ENCODE measurements around the gene HIP1R. TPM values are rescaled to one million over a fixed set of nuclear protein-coding genes. Genes with fewer than 3 reads are reported as not detected.

Gene HIP1R
- total RNA-seq, 5 donors from 2014 or later (not counting 1 experiment from before 2014, with no cell fraction given) = 108 to 123 (median 116) TPM

DNA sequence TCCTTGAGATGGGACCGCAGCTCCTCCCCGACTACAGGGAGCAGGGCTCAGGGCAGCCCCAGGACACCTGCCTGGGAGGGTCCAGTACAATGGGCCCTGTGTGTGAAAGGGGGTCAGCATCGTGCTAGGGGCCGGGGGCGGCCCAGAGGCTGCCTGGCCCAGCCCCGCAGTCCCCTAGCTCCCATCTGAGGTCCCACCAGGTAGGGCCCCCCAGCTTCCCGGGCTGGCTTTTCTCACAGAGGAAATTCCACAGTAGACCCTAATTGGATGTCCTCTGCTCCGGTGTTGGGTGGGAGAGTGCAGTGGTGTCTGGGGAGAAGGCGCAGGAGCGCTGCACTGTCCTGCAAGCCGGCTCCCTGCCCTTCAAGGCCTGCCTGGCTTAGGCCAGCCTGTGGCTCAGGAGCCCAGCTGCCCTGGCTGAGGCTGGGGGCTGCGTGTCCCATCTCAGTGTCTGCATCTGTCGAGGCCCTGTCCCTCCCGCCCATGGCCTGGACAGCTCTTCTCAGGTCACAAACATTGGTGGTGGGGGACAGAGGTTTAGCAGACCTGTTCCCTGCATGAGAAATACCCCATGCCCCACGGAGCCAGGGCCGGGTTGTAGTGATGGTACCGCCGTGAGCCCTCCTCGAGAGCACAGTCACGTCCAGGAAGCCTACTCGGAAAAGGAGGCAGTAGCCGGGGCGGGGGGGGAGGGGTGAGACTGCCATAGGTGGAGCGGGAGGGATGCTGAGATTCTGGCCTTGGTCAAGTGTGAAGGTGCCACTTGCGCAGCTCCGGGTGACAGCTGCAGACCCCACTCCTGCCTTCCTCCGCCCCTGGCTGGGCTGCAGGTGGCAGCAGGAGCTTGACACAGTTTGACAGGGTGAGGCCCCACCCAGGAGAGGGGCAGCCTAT lies 11.6 kb downstream of the HIP1R start:
- Histone ChIP-seq H3K9me3 (no peaks in the 10 kb centered on the region), H3K4me1 (ENCODE audit: control insufficient read depth in 1 of 2, extremely low read depth in 1 of 2, insufficient read depth in 2 of 2, low read length in 2 of 2) (peaks cover 0 to 2% of the 10 kb centered on the region in 2 experiments), H3K36me3 (ENCODE audit: control insufficient read depth in 2 of 2, extremely low read depth in 1 of 2, insufficient read depth in 1 of 2, low read length in 1 of 2) (peaks cover 15 to 17% of the 10 kb centered on the region in 2 donors), H3K27ac (ENCODE audit: low read length) (no peak overlapping the region), H3K4me3 (ENCODE audit: control insufficient read depth in 1 of 2, extremely low read depth in 1 of 2, low read length in 1 of 2) (no peak overlapping the region), H3K27me3 (replicated peaks in 1 of 2; ENCODE audit: control insufficient read depth in 2 of 2, extremely low read depth in 1 of 2, insufficient read depth in 2 of 2, low read length in 1 of 2) (no peaks in the 10 kb centered on the region)
- ATAC-seq (replicated peaks in 1 of 4) (no peak), DNase-seq (no peak)
- ChIA-PET CTCF (interaction anchor here in 1 of 2 donors (1.2 kb wide), 1 partner anchor 53 kb away, joined by 3 read pairs; no protein-coding TSS in a partner anchor), POLR2A (no interaction called here)
- WGBS (ENCODE audit: insufficient coverage) = 93% methylated on average over 13 of the region's 27 CpGs
- no peaks in the 10 kb centered on the region for H3K27me3 Mint-ChIP-seq
- H3K4me3 Mint-ChIP-seq = no peak overlapping the region
- peaks cover 7 to 9% (median 8%) of the 10 kb centered on the region in 3 donors for H3K4me1 Mint-ChIP-seq
- no peaks in the 10 kb centered on the region for H3K9me3 Mint-ChIP-seq
- H3K36me3 Mint-ChIP-seq = peaks cover 5% of the 10 kb centered on the region
- H3K27ac Mint-ChIP-seq = no peak overlapping the region

GRCh38 chr12:122847516-122847836 lies 12.2 kb downstream of the HIP1R start:
- Histone ChIP-seq H3K36me3 (ENCODE audit: control insufficient read depth in 2 of 2, extremely low read depth in 1 of 2, insufficient read depth in 1 of 2, low read length in 1 of 2) (peaks cover 15% of the 10 kb centered on the region in 2 donors), H3K27me3 (replicated peaks in 1 of 2; ENCODE audit: control insufficient read depth in 2 of 2, extremely low read depth in 1 of 2, insufficient read depth in 2 of 2, low read length in 1 of 2) (no peaks in the 10 kb centered on the region), H3K4me1 (ENCODE audit: control insufficient read depth in 1 of 2, extremely low read depth in 1 of 2, insufficient read depth in 2 of 2, low read length in 2 of 2) (peaks cover 0 to 2% of the 10 kb centered on the region in 2 experiments), H3K4me3 (ENCODE audit: control insufficient read depth in 1 of 2, extremely low read depth in 1 of 2, low read length in 1 of 2) (no peak overlapping the region), H3K27ac (ENCODE audit: low read length) (no peak overlapping the region), H3K9me3 (no peaks in the 10 kb centered on the region)
- Mint-ChIP-seq H3K36me3 (peaks cover 5% of the 10 kb centered on the region), H3K4me3 (no peak overlapping the region), H3K4me1 (peaks cover 2 to 4% (median 2%) of the 10 kb centered on the region in 3 donors), H3K27ac (no peak overlapping the region), H3K9me3 (no peaks in the 10 kb centered on the region), H3K27me3 (no peaks in the 10 kb centered on the region)
- WGBS (ENCODE audit: insufficient coverage) = 86% methylated on average over 5 of the region's 5 CpGs
- DNase-seq = no peak
- CTCF ChIA-PET = no interaction called here
- POLR2A ChIA-PET = interaction anchor here in 1 of 2 donors (0.6 kb wide), 1 partner anchor 119 kb away, joined by 8 read pairs; the partner anchor contains the start of gene ABCB9
- ATAC-seq (replicated peaks in 1 of 4) = no peak

DNA sequence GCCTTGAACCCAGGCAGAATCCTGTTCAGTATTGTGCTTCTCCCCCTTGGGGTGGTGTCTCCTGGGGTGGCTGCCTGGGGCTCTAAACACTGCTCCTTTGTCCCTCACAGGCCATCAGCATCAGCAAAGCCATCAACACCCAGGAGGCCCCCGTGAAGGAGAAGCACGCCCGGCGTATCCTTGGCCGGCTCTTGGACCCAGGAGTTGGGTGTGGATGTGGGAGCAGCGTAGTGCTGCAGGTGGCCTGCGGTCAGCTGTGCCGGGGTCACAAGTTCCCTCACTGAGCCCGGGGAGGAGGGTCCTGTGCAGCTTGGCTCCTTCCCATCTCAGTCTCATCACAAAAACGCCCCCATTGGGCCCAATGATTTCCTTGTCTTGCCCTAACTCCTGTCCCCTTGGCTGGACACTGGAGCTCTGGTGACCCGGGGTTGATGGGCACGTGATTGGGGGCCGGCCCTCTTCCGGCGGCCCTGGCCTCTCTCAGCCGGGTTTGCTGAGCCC lies 12.7 kb downstream of the HIP1R start:
- POLR2A ChIA-PET = interaction anchor here in 1 of 2 donors (0.6 kb wide), 1 partner anchor 118 kb away, joined by 8 read pairs; the partner anchor contains the start of gene ABCB9
- DNase-seq = no peak
- ATAC-seq (replicated peaks in 1 of 4) = no peak
- CTCF ChIA-PET = no interaction called here
- H3K27ac Mint-ChIP-seq = no peak overlapping the region
- peaks cover 15% of the 10 kb centered on the region in 2 donors for H3K36me3 ChIP-seq (ENCODE audit: control insufficient read depth in 2 of 2, extremely low read depth in 1 of 2, insufficient read depth in 1 of 2, low read length in 1 of 2)
- H3K9me3 ChIP-seq = no peaks in the 10 kb centered on the region
- H3K36me3 Mint-ChIP-seq = peaks cover 5% of the 10 kb centered on the region
- H3K9me3 Mint-ChIP-seq = no peaks in the 10 kb centered on the region
- H3K4me1 Mint-ChIP-seq = peaks cover 0 to 4% (median 2%) of the 10 kb centered on the region in 3 donors
- peaks cover 0 to under 1% of the 10 kb centered on the region in 2 experiments for H3K4me1 ChIP-seq (ENCODE audit: control insufficient read depth in 1 of 2, extremely low read depth in 1 of 2, insufficient read depth in 2 of 2, low read length in 2 of 2)
- H3K27me3 Mint-ChIP-seq = no peaks in the 10 kb centered on the region
- H3K4me3 Mint-ChIP-seq = no peak overlapping the region
- H3K4me3 ChIP-seq (ENCODE audit: control insufficient read depth in 1 of 2, extremely low read depth in 1 of 2, low read length in 1 of 2) = no peak overlapping the region
- no peaks in the 10 kb centered on the region for H3K27me3 ChIP-seq (replicated peaks in 1 of 2; ENCODE audit: control insufficient read depth in 2 of 2, extremely low read depth in 1 of 2, insufficient read depth in 2 of 2, low read length in 1 of 2)
- H3K27ac ChIP-seq (ENCODE audit: low read length) = no peak overlapping the region
- WGBS (ENCODE audit: insufficient coverage) = 86% methylated on average over 12 of the region's 16 CpGs

DNA sequence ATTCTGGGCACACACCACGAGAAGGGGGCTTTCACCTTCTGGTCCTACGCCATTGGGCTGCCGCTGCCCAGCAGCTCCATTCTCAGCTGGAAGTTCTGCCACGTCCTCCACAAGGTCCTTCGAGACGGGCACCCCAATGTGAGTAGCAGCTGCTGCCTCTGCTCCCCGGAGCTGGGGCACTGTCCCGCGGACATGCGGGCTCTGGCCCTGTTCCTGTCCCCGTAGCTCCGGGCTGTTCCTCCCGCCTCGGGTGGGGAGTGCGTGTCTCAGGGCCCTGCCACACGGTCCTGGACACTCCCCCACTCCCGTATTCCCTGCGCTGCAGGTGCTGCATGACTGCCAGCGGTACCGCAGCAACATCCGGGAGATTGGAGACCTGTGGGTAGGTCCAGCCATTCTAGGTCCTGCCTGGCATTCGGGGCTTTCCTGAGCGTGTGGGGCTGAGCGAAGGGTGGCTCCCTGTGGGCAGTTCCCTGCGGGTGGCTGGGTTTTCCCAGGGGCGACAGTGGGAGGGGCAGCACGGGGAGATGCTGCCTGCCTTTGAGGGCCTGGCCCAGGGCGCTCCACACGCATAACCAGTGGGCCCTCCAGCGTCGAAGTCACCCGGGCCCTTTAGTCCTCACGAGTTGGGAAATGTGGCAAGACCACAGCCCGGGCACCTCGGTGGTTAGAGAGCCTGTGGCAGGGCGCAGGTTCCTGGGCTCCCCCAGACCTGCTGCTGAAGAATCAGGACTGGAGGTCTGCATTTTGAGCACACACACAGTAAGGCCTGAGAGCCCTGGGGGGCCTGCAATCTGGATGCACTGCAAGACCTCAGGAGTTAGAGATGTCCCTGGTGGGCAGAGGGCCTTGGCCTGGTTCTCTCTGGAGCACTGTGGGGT lies 13.5 kb downstream of the HIP1R start:
- Histone ChIP-seq H3K27me3 (replicated peaks in 1 of 2; ENCODE audit: control insufficient read depth in 2 of 2, extremely low read depth in 1 of 2, insufficient read depth in 2 of 2, low read length in 1 of 2) (no peaks in the 10 kb centered on the region), H3K4me3 (ENCODE audit: control insufficient read depth in 1 of 2, extremely low read depth in 1 of 2, low read length in 1 of 2) (no peak overlapping the region), H3K9me3 (no peaks in the 10 kb centered on the region), H3K27ac (ENCODE audit: low read length) (no peak overlapping the region), H3K4me1 (ENCODE audit: control insufficient read depth in 1 of 2, extremely low read depth in 1 of 2, insufficient read depth in 2 of 2, low read length in 2 of 2) (no peaks in the 10 kb centered on the region), H3K36me3 (ENCODE audit: control insufficient read depth in 2 of 2, extremely low read depth in 1 of 2, insufficient read depth in 1 of 2, low read length in 1 of 2) (peaks cover 15% of the 10 kb centered on the region in 2 donors)
- H3K36me3 Mint-ChIP-seq = peaks cover 5% of the 10 kb centered on the region
- H3K27ac Mint-ChIP-seq = no peak overlapping the region
- ATAC-seq (replicated peaks in 1 of 4) = no peak
- H3K4me1 Mint-ChIP-seq = peaks cover 0 to 2% (median under 1%) of the 10 kb centered on the region in 3 donors
- H3K27me3 Mint-ChIP-seq = no peaks in the 10 kb centered on the region
- H3K9me3 Mint-ChIP-seq = no peaks in the 10 kb centered on the region
- ChIA-PET CTCF (no interaction called here), POLR2A (no interaction called here)
- no peak overlapping the region for H3K4me3 Mint-ChIP-seq
- DNase-seq = no peak
- WGBS (ENCODE audit: insufficient coverage) = 88% methylated on average over 36 of the region's 36 CpGs

GRCh38 chr12:122849352-122850047 lies 14.2 kb downstream of the HIP1R start:
- DNase-seq (no peak), ATAC-seq (replicated peaks in 1 of 4) (no peak)
- H3K27ac ChIP-seq (ENCODE audit: low read length) = no peak overlapping the region
- no peaks in the 10 kb centered on the region for H3K4me1 ChIP-seq (ENCODE audit: control insufficient read depth in 1 of 2, extremely low read depth in 1 of 2, insufficient read depth in 2 of 2, low read length in 2 of 2)
- Mint-ChIP-seq H3K4me1 (no peaks in the 10 kb centered on the region), H3K4me3 (no peak overlapping the region), H3K9me3 (no peaks in the 10 kb centered on the region), H3K36me3 (peaks cover 5% of the 10 kb centered on the region), H3K27ac (no peak overlapping the region), H3K27me3 (no peaks in the 10 kb centered on the region)
- H3K27me3 ChIP-seq (replicated peaks in 1 of 2; ENCODE audit: control insufficient read depth in 2 of 2, extremely low read depth in 1 of 2, insufficient read depth in 2 of 2, low read length in 1 of 2) = no peaks in the 10 kb centered on the region
- ChIA-PET POLR2A (no interaction called here), CTCF (interaction anchor here in 1 of 2 donors (1.0 kb wide), 1 partner anchor 9 kb away, joined by 4 read pairs; no protein-coding TSS in a partner anchor)
- no peak overlapping the region for H3K4me3 ChIP-seq (ENCODE audit: control insufficient read depth in 1 of 2, extremely low read depth in 1 of 2, low read length in 1 of 2)
- H3K9me3 ChIP-seq = no peaks in the 10 kb centered on the region
- peaks cover 11 to 15% of the 10 kb centered on the region in 2 donors for H3K36me3 ChIP-seq (ENCODE audit: control insufficient read depth in 2 of 2, extremely low read depth in 1 of 2, insufficient read depth in 1 of 2, low read length in 1 of 2)
- 99% methylated on average over 10 of the region's 26 CpGs for WGBS (ENCODE audit: insufficient coverage)
